Ovary (tissue), 9 donors: ENCODE measurements around the gene DBNDD2. TPM values are rescaled to one million over a fixed set of nuclear protein-coding genes. Genes with fewer than 3 reads are reported as not detected.

Experiments used
- DNase-seq, 5 donors: peaks; one replicate each; pipeline ENCODE4 v3.0.0-alpha.2; 2019 to 2020
- H3K27ac ChIP-seq, 2 donors: fragments of 200-600 bp; one replicate each; pipeline versions ENCODE4 v1.5.1 to v1.8.0; 2019 to 2022
- H3K27me3 ChIP-seq: fragments of 200-600 bp; one replicate; pipeline ENCODE4 v1.8.0; 2022
- H3K36me3 ChIP-seq: fragments of 200-600 bp; sonication (generic); one replicate; pipeline ENCODE4 v1.5.1; 2019
- H3K4me1 ChIP-seq: one replicate; pipeline ENCODE4 v1.8.1; 2013; ENCODE audit warnings: mild to moderate bottlenecking, moderate library complexity; ENCODE audit not compliant: insufficient read depth
- H3K4me3 ChIP-seq: fragments of 200-600 bp; sonication (generic); one replicate; pipeline ENCODE4 v1.5.1; 2017
- H3K9me3 ChIP-seq, 2 donors: fragments of 200-600 bp in 1 of 2; sonication (generic) in 1 of 2; one replicate each; pipeline versions ENCODE4 v1.5.1 to v1.8.1; 2013 to 2019; ENCODE audit warnings: mild to moderate bottlenecking in 1 of 2, moderate library complexity in 1 of 2
- EP300 ChIP-seq: sonication (generic); formaldehyde crosslinking; IDR thresholded peaks from one replicate; pipeline ENCODE4 v1.6.1; 2017; ENCODE audit warnings: antibody characterized with exemption
- POLR2A ChIP-seq: fragments of 450-650 bp; IDR thresholded peaks from one replicate; pipeline ENCODE4 v1.6.1; 2017; ENCODE audit warnings: antibody characterized with exemption, mild to moderate bottlenecking, moderate library complexity
- WGBS, 3 donors: extraction: QIAGEN DNeasy Blood & Tissue Kit in 1 of 3; methylation state at CpG; one replicate each; pipeline versions ENCODE4 v1.1.5 to v1.1.7; 2013 to 2017; 5-methylcytosine and 5-hydroxymethylcytosine counted together
- intact Hi-C, 4 donors: fragments of 100-400 bp; cut with DNase I; formaldehyde crosslinking; loops; one replicate each; pipeline versions ENCODE4 v1.11.0 to v1.15.1; 2022 to 2023
- polyA plus RNA-seq, 2 donors: library from polyadenylated mRNA; stranded (reverse); fragments of 200-250 nt in 1 of 2; fragments of 350-450 nt in 1 of 2; fragmentation: Illumina TruSeq in 1 of 2; extraction: RNeasy Lipid Tissue Mini Kit (QIAGEN cat#74804) in 1 of 2; gene quantifications; one replicate each; pipeline ENCODE4 v1.2.3, GENCODE V29; 2013 to 2014
- total RNA-seq, 7 donors: library from RNA; depleted of rRNA in 2 of 7; stranded (reverse); fragments of >200 nt in 2 of 7; fragmentation: NEBNext Ultra II Directional in 3 of 7; extraction: Animal tissue kit (Norgen Biotek cat#: 25700) in 3 of 7; gene quantifications; one replicate each; pipeline versions ENCODE4 v1.1.0 to v1.2.4, GENCODE V29; 2016 to 2023
- TF ChIP-seq, protein P1 (sequence below), 3 donors: fragments of 450-650 bp in 2 of 3; fragments of 200-600 bp in 1 of 3; IDR thresholded peaks; one replicate each; pipeline versions ENCODE4 v1.5.1 to v1.8.0; 2016 to 2022; ENCODE audit warnings: antibody characterized with exemption in 3 of 3, mild to moderate bottlenecking in 1 of 3
- donor health status: DM: no; HTN: no; CAD: no; lungs with moderate emphysema.
- donor health status: DM: no; HTN: no; CAD: no.
- donor health status: Bipolar disorder and iron deficiency.
- donor health status: DM: yes; HTN: yes; CAD: no.
- donor health status: DM: no; HTN: no; CAD: no.
- donor health status: DM: yes; HTN: yes; CAD: no.

Gene DBNDD2
- total and polyA plus RNA-seq, 9 donors: 18.4 to 63.2 (median 32.0) TPM

DNA sequence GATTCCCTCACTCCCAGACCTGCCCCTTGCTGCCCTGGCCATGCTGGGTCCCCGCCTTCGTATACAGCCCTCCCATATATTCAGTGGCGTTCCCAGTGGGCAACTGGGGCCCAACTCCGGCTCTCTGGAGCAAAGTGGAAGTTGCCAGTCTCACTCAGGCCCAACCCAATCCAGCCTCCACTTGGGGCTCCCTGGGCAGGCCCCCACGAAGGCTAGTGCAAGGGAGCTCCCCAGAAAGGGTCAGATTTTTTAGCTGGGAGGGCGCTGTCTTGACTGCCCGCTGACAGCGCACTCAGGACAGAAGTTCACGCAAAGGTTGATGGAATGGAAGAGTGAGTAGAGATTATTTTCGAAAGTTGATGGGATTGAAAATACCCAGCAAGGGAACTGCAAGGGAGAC is 35.8 kb upstream of the DBNDD2 start:
- 87 to 91% (median 88%) methylated on average over 10 of the region's 10 CpGs for WGBS, 3 donors
- H3K4me3 ChIP-seq: no peak overlapping the region
- H3K36me3 ChIP-seq: no peaks in the 10 kb centered on the region
- no peak overlapping the region for H3K27ac ChIP-seq
- peaks cover 5% of the 10 kb centered on the region for H3K4me1 ChIP-seq
- H3K9me3 ChIP-seq: no peaks in the 10 kb centered on the region
- intact Hi-C loops: loop anchor here in 3 of 4 donors (5.0 to 10.0 kb wide), 3 partner anchors 45 to 65 kb away; partner anchors contain the start of gene PIGT (in 1 of the 3)
- TF ChIP-seq EP300: no peak
- TF ChIP-seq, protein P1, sequence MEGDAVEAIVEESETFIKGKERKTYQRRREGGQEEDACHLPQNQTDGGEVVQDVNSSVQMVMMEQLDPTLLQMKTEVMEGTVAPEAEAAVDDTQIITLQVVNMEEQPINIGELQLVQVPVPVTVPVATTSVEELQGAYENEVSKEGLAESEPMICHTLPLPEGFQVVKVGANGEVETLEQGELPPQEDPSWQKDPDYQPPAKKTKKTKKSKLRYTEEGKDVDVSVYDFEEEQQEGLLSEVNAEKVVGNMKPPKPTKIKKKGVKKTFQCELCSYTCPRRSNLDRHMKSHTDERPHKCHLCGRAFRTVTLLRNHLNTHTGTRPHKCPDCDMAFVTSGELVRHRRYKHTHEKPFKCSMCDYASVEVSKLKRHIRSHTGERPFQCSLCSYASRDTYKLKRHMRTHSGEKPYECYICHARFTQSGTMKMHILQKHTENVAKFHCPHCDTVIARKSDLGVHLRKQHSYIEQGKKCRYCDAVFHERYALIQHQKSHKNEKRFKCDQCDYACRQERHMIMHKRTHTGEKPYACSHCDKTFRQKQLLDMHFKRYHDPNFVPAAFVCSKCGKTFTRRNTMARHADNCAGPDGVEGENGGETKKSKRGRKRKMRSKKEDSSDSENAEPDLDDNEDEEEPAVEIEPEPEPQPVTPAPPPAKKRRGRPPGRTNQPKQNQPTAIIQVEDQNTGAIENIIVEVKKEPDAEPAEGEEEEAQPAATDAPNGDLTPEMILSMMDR (IDR thresholded peaks at IDR 0.05): no peak
- no peak for TF ChIP-seq POLR2A
- no peak for DNase-seq
- H3K27me3 ChIP-seq: no peaks in the 10 kb centered on the region

DNA sequence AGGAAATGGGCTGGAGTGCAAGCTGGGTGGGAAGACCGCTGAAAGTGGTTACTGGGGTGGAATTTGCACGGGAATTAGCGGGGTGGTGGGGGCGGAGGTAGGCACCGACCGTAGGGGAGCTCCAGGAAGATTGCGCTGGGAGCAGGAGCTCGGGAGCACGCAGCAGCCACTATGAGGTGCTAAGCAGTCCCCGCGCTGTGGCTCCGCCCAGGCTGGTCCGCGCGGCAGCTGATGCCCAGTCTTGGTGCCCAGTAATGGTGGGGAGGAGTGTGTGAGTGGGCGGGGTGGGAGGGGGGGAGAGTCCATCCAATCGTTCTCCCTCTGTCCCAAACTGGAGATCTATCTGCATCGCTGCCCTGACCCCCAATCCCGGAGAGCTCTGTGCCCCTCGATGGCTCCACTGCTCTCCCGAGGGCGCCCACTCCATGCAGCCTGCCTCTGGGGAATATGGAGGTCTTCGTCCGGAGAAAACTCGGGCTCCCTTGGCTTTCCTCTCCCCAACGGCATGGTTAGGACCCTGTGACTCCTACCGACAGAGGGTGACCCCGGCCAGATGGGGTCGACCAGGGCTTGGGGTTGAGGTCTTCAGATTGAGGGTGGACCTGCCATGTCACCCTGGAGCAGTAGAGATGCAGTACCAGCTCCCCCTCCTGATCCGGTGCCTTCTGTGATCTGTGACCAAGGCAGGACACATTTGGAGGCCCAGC is 35.3 kb upstream of the DBNDD2 start:
- Histone ChIP-seq H3K9me3 (no peaks in the 10 kb centered on the region), H3K27ac (no peak overlapping the region), H3K27me3 (no peaks in the 10 kb centered on the region), H3K36me3 (no peaks in the 10 kb centered on the region), H3K4me1 (peaks cover 5% of the 10 kb centered on the region), H3K4me3 (peak overlapping the region; percentile 45)
- WGBS, 3 donors: 40 to 54% (median 48%) methylated on average over 30 of the region's 30 CpGs
- peak in 1 of 5 donors; percentile 41 for DNase-seq
- intact Hi-C loops: loop anchor here in 3 of 4 donors (5.0 to 10.0 kb wide), 3 partner anchors 45 to 65 kb away; partner anchors contain the start of gene PIGT (in 1 of the 3)
- no peak for TF ChIP-seq EP300
- TF ChIP-seq, protein P1 (IDR thresholded peaks at IDR 0.05): no peak

DNA sequence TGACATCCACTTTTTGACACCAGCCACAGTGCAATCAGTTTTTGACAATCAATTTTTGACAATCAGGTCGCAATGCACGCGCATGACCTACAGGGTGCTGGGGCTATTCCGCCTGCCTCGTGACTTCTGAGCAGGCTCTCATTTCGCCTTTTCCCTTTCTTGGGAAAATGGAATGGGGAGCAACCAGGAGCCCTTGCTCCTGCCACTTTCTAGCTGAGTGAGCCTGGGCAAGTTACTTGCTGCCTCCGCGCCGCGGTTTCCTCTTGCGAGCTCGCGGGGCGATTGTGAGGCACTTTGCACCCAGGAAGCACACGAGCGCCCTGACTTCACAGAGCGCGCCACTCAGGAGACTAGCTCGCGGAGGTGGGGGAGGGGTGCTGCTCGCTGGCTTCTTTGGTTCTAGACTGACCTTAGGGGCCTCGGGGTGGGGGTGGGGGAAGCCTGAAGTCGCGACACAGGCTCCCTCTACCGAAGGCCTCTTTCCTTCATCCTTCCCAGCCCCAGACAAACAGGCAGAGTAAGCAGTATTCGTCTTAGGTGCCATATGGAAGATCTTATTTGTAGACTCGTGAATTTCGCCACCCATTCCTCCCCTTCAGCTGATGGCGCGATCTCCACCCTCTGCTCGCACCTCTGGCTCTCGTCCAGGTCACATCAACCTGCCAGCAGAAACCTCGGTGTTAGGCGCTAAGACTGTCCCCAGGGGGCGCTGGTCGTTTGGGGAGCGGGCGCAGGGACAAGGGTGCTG is 34.6 kb upstream of the DBNDD2 start:
- Histone ChIP-seq H3K36me3 (no peaks in the 10 kb centered on the region), H3K27me3 (no peaks in the 10 kb centered on the region), H3K27ac (peak overlapping the region in 1 of 2 donors; percentile 44), H3K4me1 (peaks cover 5% of the 10 kb centered on the region), H3K9me3 (no peaks in the 10 kb centered on the region), H3K4me3 (peak overlapping the region; percentile 45)
- intact Hi-C loops: loop anchor here in 3 of 4 donors (5.0 to 10.0 kb wide), 3 partner anchors 44 to 64 kb away; partner anchors contain the start of gene PIGT (in 1 of the 3)
- TF ChIP-seq POLR2A: no peak
- TF ChIP-seq, protein P1 (IDR thresholded peaks at IDR 0.05): peak; percentile 57 to 79 (median 58)
- peak; percentile 80 to 88 (median 87) for DNase-seq
- WGBS, 3 donors: 8 to 14% (median 12%) methylated on average over 37 to 38 of the region's 38 CpGs

DNA sequence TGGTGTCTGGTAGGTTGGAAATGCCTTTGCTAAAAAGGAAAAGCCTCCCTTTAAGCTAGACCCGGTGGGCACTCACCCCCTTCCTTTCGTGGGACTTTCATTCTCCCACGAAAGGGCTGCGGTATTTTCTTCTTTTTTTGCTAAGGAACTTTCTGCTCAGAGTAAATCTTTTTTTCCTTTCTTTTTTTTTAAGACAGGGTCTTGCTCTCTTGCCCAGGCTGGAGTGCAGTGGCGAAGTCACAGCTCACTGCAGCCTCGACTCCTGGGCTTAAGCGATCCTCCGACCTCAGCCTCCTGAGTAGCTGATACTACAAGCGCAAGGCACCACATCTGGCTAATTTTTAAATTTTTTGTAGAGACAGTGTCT is 34.0 kb upstream of the DBNDD2 start:
- Histone ChIP-seq H3K4me1 (peaks cover 5% of the 10 kb centered on the region), H3K36me3 (no peaks in the 10 kb centered on the region), H3K4me3 (peak overlapping the region; percentile 45), H3K27me3 (no peaks in the 10 kb centered on the region), H3K27ac (no peak overlapping the region), H3K9me3 (no peaks in the 10 kb centered on the region)
- intact Hi-C loops: loop anchor here in 3 of 4 donors (5.0 to 10.0 kb wide), 3 partner anchors 43 to 63 kb away; partner anchors contain the start of gene PIGT (in 1 of the 3)
- DNase-seq: no peak
- TF ChIP-seq, protein P1 (IDR thresholded peaks at IDR 0.05): no peak
- TF ChIP-seq EP300 (no peak), POLR2A (no peak)
- 62 to 65% (median 65%) methylated on average over 9 of the region's 9 CpGs for WGBS, 3 donors
